Ishikawa (cell line): ENCODE results near the gene MATR3.

Experiments
- CEBPB ChIP-seq: IDR thresholded peaks from 2 replicates; pipeline ENCODE4 v1.6.1; 2012
- CREB1 ChIP-seq: IDR thresholded peaks from 2 replicates; pipeline ENCODE4 v1.6.1; 2012; ENCODE audit warnings: low read depth
- EGR1 ChIP-seq: IDR thresholded peaks from 2 replicates; pipeline ENCODE4 v1.6.1; 2012
- EP300 ChIP-seq: IDR thresholded peaks from 2 replicates; pipeline ENCODE4 v1.6.1; 2012; ENCODE audit warnings: borderline replicate concordance
- FOXM1 ChIP-seq: IDR thresholded peaks from 2 replicates; pipeline ENCODE4 v1.6.1; 2012; ENCODE audit warnings: low read depth, borderline replicate concordance
- MAX ChIP-seq: IDR thresholded peaks from 2 replicates; pipeline ENCODE4 v1.6.1; 2012
- NFIC ChIP-seq: IDR thresholded peaks from 2 replicates; pipeline ENCODE4 v1.6.1; 2012
- RAD21 ChIP-seq: IDR thresholded peaks from 2 replicates; pipeline ENCODE4 v1.6.1; 2012; ENCODE audit warnings: low read depth
- REST ChIP-seq: IDR thresholded peaks from 2 replicates; pipeline ENCODE4 v1.6.1; 2012; ENCODE audit warnings: low read depth, mild to moderate bottlenecking
- TAF1 ChIP-seq: IDR thresholded peaks from 2 replicates; pipeline ENCODE4 v1.6.1; 2012; ENCODE audit warnings: low read depth, mild to moderate bottlenecking
- TCF12 ChIP-seq: IDR thresholded peaks from 2 replicates; pipeline ENCODE4 v1.6.1; 2012; ENCODE audit warnings: low read depth
- TEAD4 ChIP-seq: IDR thresholded peaks from 2 replicates; pipeline ENCODE4 v1.6.1; 2012
- USF1 ChIP-seq: IDR thresholded peaks from 2 replicates; pipeline ENCODE4 v1.6.1; 2012
- YY1 ChIP-seq: IDR thresholded peaks from 2 replicates; pipeline ENCODE4 v1.6.1; 2012; ENCODE audit warnings: low read depth
- ZBTB7A ChIP-seq: IDR thresholded peaks from 2 replicates; pipeline ENCODE4 v1.6.1; 2012; ENCODE audit warnings: low read depth

The MATR3 gene

GRCh38 chr5:139278540-139279274 is 14.8 kb upstream of the MATR3 start:
- TF ChIP-seq CREB1 (no peak), MAX (no peak), CEBPB (no peak), USF1 (no peak), TEAD4 (no peak), RAD21 (no peak), REST (no peak), FOXM1 (no peak), TCF12 (no peak), EGR1 (no peak), EP300 (no peak), YY1 (no peak), TAF1 (no peak), NFIC (no peak), ZBTB7A (no peak)

- TF ChIP-seq TAF1 (no peak), REST (no peak), YY1 (no peak)
These were observed 11.4 kb upstream of the MATR3 start for GRCh38 chr5:139282197-139282557.

- TF ChIP-seq RAD21 (no peak), REST (no peak), CREB1 (no peak), EGR1 (no peak), EP300 (no peak), YY1 (no peak), MAX (no peak), ZBTB7A (no peak), USF1 (no peak), TEAD4 (no peak), NFIC (no peak), FOXM1 (no peak), TCF12 (no peak)
These were observed 10.0 kb upstream of the MATR3 start for GRCh38 chr5:139283252-139284166.

- TF ChIP-seq USF1 (no peak), EP300 (no peak), CEBPB (no peak), CREB1 (no peak), TCF12 (no peak), EGR1 (no peak), REST (no peak), TEAD4 (no peak), YY1 (no peak), MAX (no peak), FOXM1 (no peak), TAF1 (no peak), ZBTB7A (no peak), NFIC (no peak), RAD21 (no peak)
These were observed 9.2 kb upstream of the MATR3 start for GRCh38 chr5:139284295-139284694.
